ENCODE results near the gene SNF8. TPM values are rescaled to one million over a fixed set of nuclear protein-coding genes. Genes with fewer than 3 reads are reported as not detected.

The SNF8 gene
- total RNA-seq, 1 donor: 31.4 TPM

DNA sequence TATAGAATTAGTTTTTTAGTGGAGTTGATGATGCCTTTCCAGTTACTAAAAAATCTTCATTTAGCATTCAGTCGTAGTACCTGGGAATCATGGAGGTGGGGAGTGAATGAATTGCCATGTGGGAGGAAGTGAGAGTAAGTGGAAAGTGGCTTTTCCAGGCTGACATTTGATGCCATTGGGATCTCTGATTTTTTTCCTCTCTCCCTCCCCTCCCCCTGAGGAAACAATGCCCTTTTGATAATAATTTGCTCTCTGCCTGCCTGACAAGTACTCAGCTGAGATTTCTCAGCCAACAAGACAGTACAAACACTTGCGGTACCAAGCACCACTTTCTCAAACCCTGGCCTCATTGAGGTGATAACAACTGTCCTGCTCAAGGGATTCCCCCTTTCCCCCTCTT, 34.3 kb downstream of the SNF8 start:
- Histone ChIP-seq H3K4me1 (ENCODE audit: insufficient read depth, low read length) (peaks cover 57% of the 10 kb centered on the region), H3K27me3 (ENCODE audit: insufficient read depth, low read length) (no peaks in the 10 kb centered on the region), H3K9me3 (ENCODE audit: low read depth, low read length) (no peaks in the 10 kb centered on the region), H3K4me3 (ENCODE audit: low read length) (no peak overlapping the region)

DNA sequence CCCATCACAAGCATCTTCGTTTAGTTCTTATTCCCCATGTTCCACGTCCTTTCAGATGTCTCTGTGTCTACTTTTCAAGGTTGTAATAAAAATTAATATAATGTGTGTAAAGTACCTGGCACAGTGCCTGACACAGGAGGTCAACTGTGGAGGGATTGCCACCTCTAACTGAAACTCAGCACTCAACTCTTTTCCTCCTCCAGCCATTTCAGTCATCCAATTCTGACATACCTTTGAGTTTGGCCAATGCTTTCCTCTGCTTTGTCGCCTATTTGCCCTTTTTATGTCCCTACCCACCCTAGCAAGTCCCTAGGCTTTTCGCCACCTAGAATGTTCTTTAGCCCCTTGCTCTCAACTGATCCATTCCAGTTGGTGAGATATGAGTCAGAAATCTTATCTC, 34.9 kb downstream of the SNF8 start:
- Histone ChIP-seq H3K4me1 (ENCODE audit: insufficient read depth, low read length) (peaks cover 51% of the 10 kb centered on the region), H3K4me3 (ENCODE audit: low read length) (peak overlapping the region; percentile 65), H3K27me3 (ENCODE audit: insufficient read depth, low read length) (no peaks in the 10 kb centered on the region), H3K9me3 (ENCODE audit: low read depth, low read length) (no peaks in the 10 kb centered on the region)

DNA sequence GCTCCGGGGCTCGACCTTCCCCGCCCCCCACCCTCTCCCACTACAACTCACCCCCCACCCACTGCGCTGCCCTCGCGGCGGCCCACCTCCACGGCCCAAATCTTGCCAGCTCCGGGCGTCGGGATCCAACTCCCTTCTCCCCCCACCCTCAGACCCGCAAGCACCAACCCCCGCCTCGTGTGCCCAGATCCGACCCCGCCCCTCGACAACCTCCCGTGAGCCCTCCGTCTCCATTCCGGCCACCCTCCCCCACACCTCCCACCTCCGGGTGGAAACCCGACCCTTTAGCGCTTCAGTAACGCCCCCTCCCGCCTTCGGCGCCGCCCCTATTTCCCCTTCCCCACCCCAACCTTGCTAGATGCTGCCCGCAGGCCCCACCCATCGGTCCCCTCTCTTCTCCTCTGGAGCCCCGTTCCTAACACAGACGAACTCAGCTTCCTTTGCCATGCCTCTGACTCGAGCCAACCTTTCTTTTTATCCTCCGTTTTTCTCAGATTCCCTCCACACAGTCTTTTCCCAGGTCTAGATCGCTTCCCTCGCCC, 35.7 kb downstream of the SNF8 start:
- Histone ChIP-seq H3K4me1 (ENCODE audit: insufficient read depth, low read length) (peaks cover 46% of the 10 kb centered on the region), H3K4me3 (ENCODE audit: low read length) (peak overlapping the region; percentile 65), H3K27me3 (ENCODE audit: insufficient read depth, low read length) (no peaks in the 10 kb centered on the region), H3K9me3 (ENCODE audit: low read depth, low read length) (no peaks in the 10 kb centered on the region)

DNA sequence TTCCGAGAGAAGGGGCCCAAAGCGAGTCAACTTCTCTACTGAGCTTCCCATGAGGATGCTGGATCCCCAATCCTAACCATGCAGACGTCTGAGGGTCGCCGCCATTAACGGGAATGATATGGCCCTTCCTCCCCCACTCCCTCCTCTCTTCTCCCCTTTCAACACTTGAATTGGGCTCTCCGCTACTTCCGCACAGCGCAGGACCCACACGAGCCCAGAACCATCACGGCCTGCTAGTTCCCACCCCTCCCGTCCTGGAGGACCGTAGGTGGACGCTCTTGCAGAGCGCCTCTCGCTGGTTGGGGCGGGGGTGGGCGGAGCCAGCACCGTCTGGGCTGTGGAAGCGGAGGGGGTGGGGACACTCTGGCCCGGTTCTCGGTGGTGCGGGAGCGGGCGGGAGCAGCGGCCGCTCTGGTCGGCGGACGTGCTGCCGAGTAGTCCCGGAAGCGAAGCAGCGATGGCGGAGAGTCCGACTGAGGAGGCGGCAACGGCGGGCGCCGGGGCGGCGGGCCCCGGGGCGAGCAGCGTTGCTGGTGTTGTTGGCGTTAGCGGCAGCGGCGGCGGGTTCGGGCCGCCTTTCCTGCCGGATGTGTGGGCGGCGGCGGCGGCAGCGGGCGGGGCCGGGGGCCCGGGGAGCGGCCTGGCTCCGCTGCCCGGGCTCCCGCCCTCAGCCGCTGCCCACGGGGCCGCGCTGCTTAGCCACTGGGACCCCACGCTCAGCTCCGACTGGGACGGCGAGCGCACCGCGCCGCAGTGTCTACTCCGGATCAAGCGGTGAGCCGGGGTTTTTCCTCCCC, 36.4 kb downstream of the SNF8 start, which contains the start of gene UBE2Z:
TSS of gene UBE2Z (plus strand) at position 361 of the 797 bp plus-strand sequence. CDS start at position 458, 97 bp downstream.
- Histone ChIP-seq H3K4me1 (ENCODE audit: insufficient read depth, low read length) (peaks cover 41% of the 10 kb centered on the region), H3K4me3 (ENCODE audit: low read length) (peak within 1 kb of the TSS; percentile 65), H3K27me3 (ENCODE audit: insufficient read depth, low read length) (no peaks in the 10 kb centered on the region), H3K9me3 (ENCODE audit: low read depth, low read length) (no peaks in the 10 kb centered on the region)

DNA sequence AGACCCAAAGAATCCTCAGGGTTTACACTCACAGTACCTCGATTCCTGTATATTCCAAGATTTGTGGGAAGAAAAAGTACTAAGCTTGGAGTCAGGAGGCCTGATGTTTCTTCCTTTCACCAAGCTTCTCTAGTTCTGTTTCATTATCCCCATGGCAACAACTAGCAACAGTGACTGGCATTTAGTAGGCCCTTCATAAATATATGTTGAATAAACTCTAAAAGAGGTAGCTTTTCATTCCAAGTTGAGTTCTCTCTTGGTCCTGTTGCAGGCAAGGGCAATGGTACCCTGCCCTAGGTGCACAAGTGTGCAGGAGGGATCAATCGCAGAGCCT, 37.0 kb downstream of the SNF8 start:
- peaks cover 35% of the 10 kb centered on the region for H3K4me1 ChIP-seq (ENCODE audit: insufficient read depth, low read length)
- no peaks in the 10 kb centered on the region for H3K9me3 ChIP-seq (ENCODE audit: low read depth, low read length)
- H3K4me3 ChIP-seq (ENCODE audit: low read length): peak overlapping the region; percentile 65
- H3K27me3 ChIP-seq (ENCODE audit: insufficient read depth, low read length): no peaks in the 10 kb centered on the region

DNA sequence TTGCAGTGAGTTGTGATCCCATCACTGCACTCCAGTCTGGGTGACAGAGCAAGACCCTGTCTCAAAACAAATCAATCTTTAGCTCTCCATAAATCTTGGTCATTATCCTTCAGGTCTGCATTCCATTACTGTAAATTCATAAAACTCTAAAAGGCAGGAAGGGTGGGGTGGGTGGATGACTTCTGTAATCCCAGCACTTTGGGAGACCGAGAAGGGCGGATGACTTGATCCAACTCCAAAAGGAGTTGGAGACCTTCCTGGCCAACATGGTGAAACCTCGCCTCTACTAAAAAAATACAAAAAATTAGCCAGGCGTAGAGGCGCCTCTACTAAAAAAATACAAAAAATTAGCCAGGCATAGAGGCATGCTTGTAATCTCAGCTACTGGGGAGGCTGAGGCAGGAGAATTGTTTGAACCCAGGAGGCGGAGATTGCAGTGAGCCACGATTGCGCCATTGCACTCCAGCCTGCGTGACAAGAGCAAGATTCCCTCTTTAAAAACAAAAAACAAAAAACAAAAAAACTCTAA, 38.6 kb downstream of the SNF8 start:
- H3K4me3 ChIP-seq (ENCODE audit: low read length): no peak overlapping the region

GRCh38 chr17:48904428-48904827, 40.2 kb downstream of the SNF8 start:
- no peaks in the 10 kb centered on the region for H3K9me3 ChIP-seq (ENCODE audit: low read depth, low read length)

More for the DNA sequence above, 38.6 kb downstream of the SNF8 start:
- Histone ChIP-seq H3K9me3 (ENCODE audit: low read depth, low read length) (no peaks in the 10 kb centered on the region), H3K4me1 (ENCODE audit: insufficient read depth, low read length) (peaks cover 28% of the 10 kb centered on the region), H3K27me3 (ENCODE audit: insufficient read depth, low read length) (no peaks in the 10 kb centered on the region)

GRCh38 chr17:48903401-48903800, 41.2 kb downstream of the SNF8 start:
- Histone ChIP-seq H3K4me1 (ENCODE audit: insufficient read depth, low read length) (peaks cover 8% of the 10 kb centered on the region), H3K4me3 (ENCODE audit: low read length) (no peak overlapping the region), H3K27me3 (ENCODE audit: insufficient read depth, low read length) (no peaks in the 10 kb centered on the region), H3K9me3 (ENCODE audit: low read depth, low read length) (no peaks in the 10 kb centered on the region)

More at GRCh38 chr17:48904428-48904827, 40.2 kb downstream of the SNF8 start:
- no peaks in the 10 kb centered on the region for H3K27me3 ChIP-seq (ENCODE audit: insufficient read depth, low read length)
- H3K4me1 ChIP-seq (ENCODE audit: insufficient read depth, low read length): peaks cover 12% of the 10 kb centered on the region
- H3K4me3 ChIP-seq (ENCODE audit: low read length): no peak overlapping the region

DNA sequence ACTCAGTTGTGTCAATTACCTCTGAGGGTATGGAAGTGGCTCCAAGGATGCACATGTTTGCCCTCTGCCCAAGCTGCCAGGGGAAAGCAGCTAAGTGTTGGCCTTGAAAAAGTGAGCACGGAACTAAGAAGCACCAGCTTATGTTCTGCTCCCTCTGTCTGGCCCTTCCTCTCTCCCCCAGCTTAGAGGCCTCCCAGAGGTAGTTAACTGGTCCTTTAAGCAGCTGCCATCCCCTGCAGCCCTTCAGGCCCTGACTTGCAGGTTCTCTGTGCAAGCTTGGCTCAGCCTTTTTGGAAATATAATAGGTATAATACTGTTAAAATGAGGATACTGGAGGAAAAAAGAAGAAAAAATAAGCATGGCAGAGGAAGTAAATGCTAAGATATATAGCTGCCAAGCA, 43.4 kb downstream of the SNF8 start:
- H3K4me1 ChIP-seq (ENCODE audit: insufficient read depth, low read length): no peaks in the 10 kb centered on the region
- no peaks in the 10 kb centered on the region for H3K27me3 ChIP-seq (ENCODE audit: insufficient read depth, low read length)
- no peaks in the 10 kb centered on the region for H3K9me3 ChIP-seq (ENCODE audit: low read depth, low read length)
- H3K4me3 ChIP-seq (ENCODE audit: low read length): no peak overlapping the region

- Histone ChIP-seq H3K4me3 (ENCODE audit: low read length) (no peak overlapping the region), H3K9me3 (ENCODE audit: low read depth, low read length) (no peaks in the 10 kb centered on the region), H3K27me3 (ENCODE audit: insufficient read depth, low read length) (no peaks in the 10 kb centered on the region), H3K4me1 (ENCODE audit: insufficient read depth, low read length) (peaks cover 21% of the 10 kb centered on the region)
Observed at GRCh38 chr17:48894886-48895285, 49.8 kb downstream of the SNF8 start.

DNA sequence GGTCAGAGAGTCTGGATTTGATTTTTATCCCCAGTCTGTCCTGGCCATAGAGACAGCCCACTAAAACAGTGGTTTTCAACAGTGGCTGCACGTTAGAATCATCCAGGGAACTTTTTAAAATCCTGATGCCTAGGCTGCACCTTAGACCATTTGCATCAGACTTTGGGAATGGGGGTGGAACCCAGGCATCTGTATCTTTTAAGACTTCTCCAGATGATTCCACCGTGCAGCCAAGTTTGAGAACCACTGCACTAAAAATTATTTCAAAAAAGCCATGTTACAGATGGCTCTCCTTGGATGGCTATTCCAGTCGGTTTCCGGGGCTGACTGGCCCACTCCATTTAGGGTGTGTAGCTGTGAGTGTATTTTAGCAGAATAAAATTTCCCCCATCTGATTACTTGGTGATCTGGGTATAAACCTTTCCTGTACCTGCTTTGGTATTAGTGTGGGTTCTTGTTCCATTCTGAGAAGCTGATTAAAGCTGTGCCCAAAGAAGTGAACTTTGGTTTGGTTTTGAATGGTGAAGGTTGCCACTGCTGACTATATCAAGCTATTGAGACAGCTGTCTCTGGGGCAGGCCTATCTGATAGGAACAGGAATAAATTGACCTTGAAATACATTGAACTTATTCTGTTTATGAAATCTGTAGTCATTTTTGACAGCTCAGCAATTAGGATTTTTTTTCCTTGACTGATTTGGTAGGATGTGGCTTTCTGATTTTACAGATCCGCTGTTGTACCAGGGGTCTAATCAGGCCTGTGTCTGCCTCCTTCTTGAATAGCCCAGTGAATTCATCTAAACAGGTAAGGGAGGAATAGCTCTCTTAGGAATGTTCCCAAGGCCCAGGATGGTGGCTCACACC, 50.8 kb downstream of the SNF8 start:
- Histone ChIP-seq H3K4me1 (ENCODE audit: insufficient read depth, low read length) (peaks cover 21% of the 10 kb centered on the region), H3K27me3 (ENCODE audit: insufficient read depth, low read length) (no peaks in the 10 kb centered on the region), H3K9me3 (ENCODE audit: low read depth, low read length) (no peaks in the 10 kb centered on the region), H3K4me3 (ENCODE audit: low read length) (no peak overlapping the region)

DNA sequence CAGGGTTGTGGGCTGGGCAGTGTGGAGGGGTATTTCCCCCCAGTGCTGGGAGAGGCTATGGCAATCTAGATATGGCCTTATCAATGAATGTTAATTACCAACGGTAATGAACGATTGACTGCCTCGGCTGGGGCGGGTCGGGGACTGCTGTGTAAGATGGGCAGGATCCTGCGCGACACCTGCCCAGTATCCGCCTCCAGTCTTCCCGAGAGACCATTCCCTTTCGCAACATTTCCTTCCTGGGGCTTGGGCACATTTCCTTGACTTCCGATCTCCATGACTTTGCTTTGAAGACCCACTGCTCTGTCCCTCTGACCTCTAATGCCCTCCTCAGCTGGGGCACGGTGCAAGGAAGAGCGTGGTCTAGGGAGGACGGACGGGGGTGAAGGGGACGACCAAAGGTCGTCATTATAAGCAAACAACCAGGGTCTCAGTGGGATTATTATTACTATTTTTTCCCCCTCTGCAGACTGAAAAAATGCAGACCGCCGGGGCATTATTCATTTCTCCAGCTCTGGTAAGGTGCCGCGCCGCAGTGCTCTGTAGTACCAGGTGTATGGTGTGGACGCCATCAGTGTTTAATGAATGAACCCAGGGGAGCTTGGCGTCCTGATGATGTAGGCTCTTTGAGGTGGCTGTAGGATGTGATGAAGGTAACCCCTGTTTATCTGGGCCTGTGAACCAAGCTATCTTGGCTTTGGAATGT, 51.5 kb downstream of the SNF8 start:
- Histone ChIP-seq H3K4me3 (ENCODE audit: low read length) (peak overlapping the region; percentile 47), H3K4me1 (ENCODE audit: insufficient read depth, low read length) (peaks cover 21% of the 10 kb centered on the region), H3K9me3 (ENCODE audit: low read depth, low read length) (no peaks in the 10 kb centered on the region), H3K27me3 (ENCODE audit: insufficient read depth, low read length) (no peaks in the 10 kb centered on the region)

DNA sequence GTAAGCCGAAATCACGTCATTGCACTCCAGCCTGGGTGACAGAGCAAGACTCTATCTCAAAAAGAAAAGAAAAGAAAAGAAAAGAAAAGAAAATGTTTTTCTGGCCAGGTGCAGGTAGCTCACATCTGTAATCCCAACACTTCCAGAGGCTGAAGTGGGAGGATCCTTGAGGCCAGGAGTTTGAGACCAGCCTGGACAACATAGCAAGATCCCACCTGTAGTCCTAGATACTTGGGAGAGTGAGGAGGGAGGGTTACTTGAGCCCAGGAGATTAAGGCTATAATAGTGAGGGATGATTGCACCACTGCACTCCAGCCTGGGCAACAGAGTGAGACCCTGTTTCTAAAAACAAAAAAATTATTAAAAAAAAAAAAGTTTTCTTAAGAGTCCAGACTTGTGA, 54.6 kb downstream of the SNF8 start:
- H3K4me1 ChIP-seq (ENCODE audit: insufficient read depth, low read length): peaks cover 21% of the 10 kb centered on the region
- H3K27me3 ChIP-seq (ENCODE audit: insufficient read depth, low read length): no peaks in the 10 kb centered on the region
- no peak overlapping the region for H3K4me3 ChIP-seq (ENCODE audit: low read length)
- H3K9me3 ChIP-seq (ENCODE audit: low read depth, low read length): no peaks in the 10 kb centered on the region

- Histone ChIP-seq H3K9me3 (ENCODE audit: low read depth, low read length) (no peaks in the 10 kb centered on the region), H3K4me3 (ENCODE audit: low read length) (no peak overlapping the region), H3K27me3 (ENCODE audit: insufficient read depth, low read length) (no peaks in the 10 kb centered on the region), H3K4me1 (ENCODE audit: insufficient read depth, low read length) (peaks cover 6% of the 10 kb centered on the region)
Observed at GRCh38 chr17:48883171-48883570, 61.5 kb downstream of the SNF8 start.
